HepG2 (cell line): Measurements from ENCODE around the gene CHMP6. TPM values are rescaled to one million over a fixed set of nuclear protein-coding genes. Genes with fewer than 3 reads are reported as not detected.

Experiments
- ATAC-seq: fragments of 200-7000 bp; cut with Tn5 transposase; 3 replicates; pipeline ENCODE4 v1.9.1; 2020; ENCODE audit warnings: mild to moderate bottlenecking, moderate library complexity
- BruUV-seq: library from RNA; stranded (reverse); fragments of 400-500 nt; replicated peaks from 2 replicates; lab custom pipeline; 2021; lab: Mats Ljungman, UMichigan
- CTCF ChIA-PET: fragments of 300-600 bp; formaldehyde crosslinking; extraction: SDS; loops from one replicate; lab custom pipeline; 2021; ENCODE audit warnings: low total read pairs, inconsistent platforms, low intra/inter-chr PET ratio; lab: Yijun Ruan, JAX
- POLR2A ChIA-PET: fragments of 350-600 bp; sonication (Branson Sonifier 250); formaldehyde crosslinking; loops from one replicate; lab custom pipeline; 2020; ENCODE audit warnings: antibody characterized with exemption, inconsistent platforms; lab: Yijun Ruan, JAX
- DNase-seq: peaks from one replicate; pipeline ENCODE4 v3.0.0-alpha.2; 2015; ENCODE audit warnings: low spot score
- FAIRE-seq: peaks from 3 replicates; lab custom pipeline; 2011; peaks lifted over from hg19 to GRCh38; lab: Jason Lieb, UNC
- H2AFZ ChIP-seq: one replicate; pipeline ENCODE4 v1.6.1; 2011; ENCODE audit warnings: low read length, inconsistent platforms
- H3K27ac ChIP-seq: fragments of 300-600 bp; 3 replicates; pipeline ENCODE4 v1.8.0; 2011; ENCODE audit warnings: mixed run types, mild to moderate bottlenecking, mixed read lengths, low read length, inconsistent platforms; ENCODE audit not compliant: insufficient read depth; ENCODE audit errors: extremely low read length
- H3K27me3 ChIP-seq, 2 experiments: fragments of 200-600 bp in 1 of 2; 2 replicates in 1 of 2; 3 replicates in 1 of 2; pipeline versions ENCODE4 v1.6.0 to v1.8.0; 2011; ENCODE audit warnings: low read length in 2 of 2, mild to moderate bottlenecking in 2 of 2, moderate library complexity in 2 of 2, inconsistent platforms in 1 of 2; ENCODE audit not compliant: insufficient read depth in 2 of 2, control insufficient read depth in 1 of 2
- H3K36me3 ChIP-seq, 2 experiments: fragments of 200-600 bp in 1 of 2; replicated peaks in 1 of 2; 2 replicates in 1 of 2; 3 replicates in 1 of 2; pipeline versions ENCODE4 v1.5.1 to v1.8.0; 2011; ENCODE audit warnings: low read length in 2 of 2, inconsistent platforms in 1 of 2; ENCODE audit not compliant: insufficient read depth in 2 of 2, control insufficient read depth in 1 of 2
- H3K4me1 ChIP-seq: 2 replicates; pipeline ENCODE4 v1.5.1; 2012; ENCODE audit warnings: low read length, inconsistent platforms; ENCODE audit not compliant: insufficient read depth
- H3K4me2 ChIP-seq: 2 replicates; pipeline ENCODE4 v1.6.0; 2011; ENCODE audit warnings: low read depth, low read length, inconsistent platforms
- H3K4me3 ChIP-seq, 3 experiments: fragments of 200-600 bp in 1 of 3; sonication (generic), shearing (Covaris generic) in 1 of 3; replicated peaks in 1 of 3; 2 replicates each; pipeline ENCODE4 v1.5.1; 2011 to 2016; ENCODE audit warnings: low read length in 3 of 3, inconsistent platforms in 2 of 3, low read depth in 2 of 3, mild to moderate bottlenecking in 2 of 3, control low read depth in 1 of 3, mixed read lengths in 1 of 3; ENCODE audit not compliant: insufficient read depth in 1 of 3
- H3K79me2 ChIP-seq: one replicate; pipeline ENCODE4 v1.6.1; 2011; ENCODE audit warnings: low read length, inconsistent platforms; ENCODE audit not compliant: insufficient read depth
- H3K9ac ChIP-seq: 2 replicates; pipeline ENCODE4 v1.6.0; 2011; ENCODE audit warnings: mild to moderate bottlenecking, low read depth, low read length, inconsistent platforms; ENCODE audit not compliant: insufficient read depth
- H3K9me3 ChIP-seq: 2 replicates; pipeline ENCODE4 v1.5.1; 2012; ENCODE audit warnings: mild to moderate bottlenecking, low read length
- H4K20me1 ChIP-seq: 2 replicates; pipeline ENCODE4 v1.6.0; 2011; ENCODE audit warnings: inconsistent platforms, mild to moderate bottlenecking, low read length, moderate library complexity; ENCODE audit not compliant: insufficient read depth
- ATRX ChIP-seq: sonication (generic); formaldehyde crosslinking; IDR thresholded peaks from 2 replicates; pipeline ENCODE4 v1.4.0; 2020; ENCODE audit warnings: missing genetic modification reagents, borderline replicate concordance
- CEBPB ChIP-seq: IDR thresholded peaks from 2 replicates; pipeline ENCODE4 v1.6.1; 2011; ENCODE audit warnings: low read depth, low read length, improper control_type of control experiment, borderline replicate concordance
- HOXA3 ChIP-seq: sonication (generic); formaldehyde crosslinking; IDR thresholded peaks from 2 replicates; pipeline ENCODE4 v1.5.0; 2020; ENCODE audit warnings: missing genetic modification reagents
- MXD3 ChIP-seq: IDR thresholded peaks from 2 replicates; pipeline ENCODE4 v1.6.1; 2016; ENCODE audit warnings: mild to moderate bottlenecking, missing biosample characterization, missing genetic modification reagents
- STAG1 ChIP-seq: sonication (generic); formaldehyde crosslinking; IDR thresholded peaks from 2 replicates; pipeline ENCODE4 v1.4.0; 2020; ENCODE audit warnings: missing genetic modification reagents
- STAT6 ChIP-seq: sonication (generic); formaldehyde crosslinking; IDR thresholded peaks from 2 replicates; pipeline ENCODE4 v1.4.0; 2020; ENCODE audit warnings: missing genetic modification reagents, mild to moderate bottlenecking, borderline replicate concordance
- ZBTB7A ChIP-seq: sonication (generic); formaldehyde crosslinking; IDR thresholded peaks from 2 replicates; pipeline ENCODE4 v1.8.0; 2022; ENCODE audit warnings: mild to moderate bottlenecking, missing genetic modification reagents
- ZNF136 ChIP-seq: sonication (generic); formaldehyde crosslinking; IDR thresholded peaks from 2 replicates; pipeline ENCODE4 v1.8.1; 2022; ENCODE audit warnings: low read depth, mild to moderate bottlenecking, moderate library complexity, missing genetic modification reagents
- ZNF790 ChIP-seq: sonication (generic); formaldehyde crosslinking; IDR thresholded peaks from 2 replicates; pipeline ENCODE4 v1.8.0; 2022; ENCODE audit warnings: missing genetic modification reagents, mild to moderate bottlenecking, borderline replicate concordance
- WGBS: methylation state at CpG from one replicate; pipeline ENCODE4 v1.1.6; 2017; ENCODE audit warnings: low lambda C conversion rate; 5-methylcytosine and 5-hydroxymethylcytosine counted together
- in situ Hi-C: cut with HindIII; loops from 2 replicates; pipeline ENCODE4 v1.10.0; 2017; ENCODE audit warnings: low pct_unique_long_range_greater_than_20kb; ENCODE audit not compliant: extremely low pct_ligation_motif_present
- intact Hi-C: fragments of 100-400 bp; cut with micrococcal nuclease; formaldehyde crosslinking; loops from one replicate; pipeline ENCODE4 v1.10.0; 2022; ENCODE audit not compliant: unreplicated experiment
- polyA plus RNA-seq, 8 experiments: library from polyadenylated mRNA; depleted of rRNA in 3 of 8; stranded (reverse) in 7 of 8; unstranded in 1 of 8; fragments of >200 nt; fragmentation: Illumina TruSeq in 4 of 8; extraction: Trizol in 4 of 8; gene quantifications; 2 replicates each; pipeline versions ENCODE4 v1.2.1 to v1.2.3, GENCODE V29; 2011 to 2016; ENCODE audit warnings: low read depth in 4 of 8, missing spikeins in 1 of 8, mixed read lengths in 1 of 8; ENCODE audit not compliant: insufficient read depth in 1 of 8
- total RNA-seq, 5 experiments: library from RNA; depleted of rRNA; stranded (reverse); fragments of >200 nt; fragmentation: Illumina TruSeq; extraction: Trizol; gene quantifications; 2 replicates each; pipeline ENCODE4 v1.2.3, GENCODE V29; 2016; ENCODE audit warnings: low read depth in 1 of 5

CHMP6 gene
- total and polyA plus RNA-seq, 2 of the 13 experiments (the other 11 are each of a cell fraction or from before 2014, with no cell fraction given) = 11.1 to 24.2 TPM

GRCh38 chr17:81013642-81014041, 22.0 kb downstream of the CHMP6 start:
- H3K4me2 ChIP-seq = no peak overlapping the region
- TF ChIP-seq ATRX = no peak
- no peak for TF ChIP-seq MXD3 (CRISPR knock-in tag)
- no peak for TF ChIP-seq CEBPB
- no peak for TF ChIP-seq ZBTB7A (CRISPR knock-in tag)
- no peak for TF ChIP-seq ZNF136 (CRISPR knock-in tag)
- no peak for TF ChIP-seq STAG1 (CRISPR knock-in tag)
- no peak for TF ChIP-seq HOXA3 (CRISPR knock-in tag)
- no peak for TF ChIP-seq STAT6
- TF ChIP-seq ZNF790 (CRISPR knock-in tag) = no peak
- POLR2A ChIA-PET = no interaction called here
- in situ Hi-C loops = no loop called here
- no peak overlapping the region for H3K27ac ChIP-seq
- peaks cover 41% of the 10 kb centered on the region for H3K4me1 ChIP-seq
- H3K79me2 ChIP-seq = no peaks in the 10 kb centered on the region
- ATAC-seq (no peak), DNase-seq (no peak), FAIRE-seq (no peak)
- BruUV-seq = no TSS peak
- H2AFZ ChIP-seq = no peak overlapping the region
- H4K20me1 ChIP-seq = no peaks in the 10 kb centered on the region
- H3K36me3 ChIP-seq = no peaks in the 10 kb centered on the region
- H3K9me3 ChIP-seq = peaks cover 9% of the 10 kb centered on the region
- intact Hi-C loops = no loop called here
- no peak overlapping the region for H3K9ac ChIP-seq
- CTCF ChIA-PET = no interaction called here
- peaks cover 0 to 35% of the 10 kb centered on the region in 2 experiments; a peak in 2 of 5 replicates for H3K27me3 ChIP-seq
- WGBS = 26% methylated on average over 6 of the region's 6 CpGs
- no peak overlapping the region for H3K4me3 ChIP-seq
